CD4-positive, alpha-beta T cell treated with Interleukin-4 for 4 hours (primary cell): Measurements from ENCODE around the gene OR51S1.
"Not testable (repeated sequence)": the region's sequence is repeated elsewhere in the genome, so short reads cannot be mapped to it uniquely, and the experiment has no call there.

Source experiments
- DNase-seq: peaks from one replicate; pipeline ENCODE4 v3.0.0-alpha.2; 2020

The OR51S1 gene

DNA sequence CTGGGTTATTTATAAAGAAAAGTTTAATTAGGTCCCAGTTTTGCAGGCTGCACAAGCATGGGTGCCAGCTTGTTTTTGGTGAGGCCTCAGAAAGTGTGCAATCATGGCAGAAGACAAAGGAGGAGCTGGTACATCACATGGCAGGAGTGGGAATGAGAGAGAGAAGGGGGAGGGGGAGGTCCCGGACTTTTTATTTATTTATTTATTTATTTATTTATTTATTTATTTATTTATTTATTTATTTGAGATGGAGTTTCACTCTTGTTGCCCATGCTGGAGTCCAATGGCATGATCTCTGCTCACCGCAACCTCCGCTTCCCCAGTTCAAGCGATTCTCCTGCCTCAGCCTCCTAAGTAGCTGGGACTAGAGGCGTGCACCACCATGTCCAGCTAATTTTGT, 47.7 kb downstream of the OR51S1 start:
- DNase-seq = not testable (repeated sequence)

DNA sequence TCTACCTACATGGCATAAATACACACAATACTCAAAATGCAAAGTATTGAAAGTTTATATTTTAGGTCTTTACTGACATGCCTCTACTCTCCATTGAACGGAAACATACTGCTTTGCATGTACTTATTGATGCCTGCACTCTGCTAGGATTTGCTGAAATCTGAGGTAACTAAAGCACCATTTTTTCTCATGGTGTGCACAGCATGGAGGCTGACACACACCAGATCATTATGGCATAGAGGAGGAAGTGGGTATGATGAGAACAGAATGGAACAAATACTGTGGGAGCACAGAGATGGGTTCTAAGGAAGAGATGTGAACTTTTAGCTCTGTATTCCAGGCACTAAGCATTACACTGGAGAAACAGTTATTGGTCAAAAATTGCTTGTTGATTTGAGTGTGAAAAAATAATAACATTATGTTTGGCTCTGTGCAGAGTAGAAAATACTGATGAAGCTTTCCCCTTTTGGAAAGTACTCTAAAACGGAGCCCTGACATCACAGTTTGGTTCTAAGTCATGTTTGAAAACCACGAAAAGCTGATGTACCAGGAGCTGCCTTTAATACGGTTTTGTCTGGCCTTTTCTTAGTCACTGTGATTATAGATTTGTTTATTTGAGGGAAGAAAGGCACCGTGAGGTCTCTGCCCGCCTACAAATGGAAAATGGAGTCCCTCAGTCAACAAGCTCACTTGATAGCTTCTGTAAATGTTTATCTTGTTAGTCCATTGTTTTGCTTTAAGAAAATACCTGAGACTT, 50.4 kb downstream of the OR51S1 start:
- no peak for DNase-seq
